NB4 (cell line): Measurements from ENCODE around the gene TBCA.

Source experiments
- DNase-seq: peaks from one replicate; pipeline ENCODE4 v3.0.0; 2010; ENCODE audit warnings: low read depth
- H3K4me3 ChIP-seq: one replicate; pipeline ENCODE4 v1.5.1; 2011; ENCODE audit warnings: mild to moderate bottlenecking, low read depth, low read length, moderate library complexity
- MYC ChIP-seq: IDR thresholded peaks from 2 replicates; pipeline ENCODE4 v1.6.1; 2011; ENCODE audit warnings: low read depth, low read length
- POLR2A ChIP-seq: IDR thresholded peaks from 2 replicates; pipeline ENCODE4 v1.6.1; 2011; ENCODE audit warnings: mild to moderate bottlenecking; ENCODE audit not compliant: insufficient read length; ENCODE audit errors: extremely low read depth
- TF ChIP-seq, protein P1 (sequence below): IDR thresholded peaks from 2 replicates; pipeline ENCODE4 v1.6.1; 2011; ENCODE audit warnings: low read depth, low read length
- TF ChIP-seq, protein P2 (sequence below): IDR thresholded peaks from one replicate; pipeline ENCODE4 v1.5.1; 2012; ENCODE audit warnings: low read depth, low read length

Gene TBCA

DNA sequence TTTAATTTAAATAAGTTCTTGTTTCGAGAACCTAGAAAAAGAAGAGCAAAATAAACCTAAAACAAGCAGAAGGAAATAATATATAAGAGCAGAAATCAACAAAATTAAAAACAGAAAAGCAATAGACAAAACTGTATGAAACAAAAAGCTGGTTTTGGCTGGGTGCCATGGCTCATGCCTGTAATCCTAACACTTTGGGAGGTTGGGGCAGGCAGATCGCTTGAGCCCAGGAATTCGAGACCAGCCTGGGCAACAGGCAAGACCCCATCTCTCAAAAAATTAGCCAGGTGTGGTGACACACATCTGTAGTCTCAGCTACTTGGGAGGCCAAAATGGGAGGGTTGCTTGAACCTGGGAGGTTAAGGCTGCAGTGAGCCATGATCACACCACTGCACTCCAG, 78.4 kb downstream of the TBCA start:
- no peak for DNase-seq
- TF ChIP-seq MYC = no peak
- TF ChIP-seq, protein P1, sequence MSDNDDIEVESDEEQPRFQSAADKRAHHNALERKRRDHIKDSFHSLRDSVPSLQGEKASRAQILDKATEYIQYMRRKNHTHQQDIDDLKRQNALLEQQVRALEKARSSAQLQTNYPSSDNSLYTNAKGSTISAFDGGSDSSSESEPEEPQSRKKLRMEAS = no peak
- TF ChIP-seq, protein P2, sequence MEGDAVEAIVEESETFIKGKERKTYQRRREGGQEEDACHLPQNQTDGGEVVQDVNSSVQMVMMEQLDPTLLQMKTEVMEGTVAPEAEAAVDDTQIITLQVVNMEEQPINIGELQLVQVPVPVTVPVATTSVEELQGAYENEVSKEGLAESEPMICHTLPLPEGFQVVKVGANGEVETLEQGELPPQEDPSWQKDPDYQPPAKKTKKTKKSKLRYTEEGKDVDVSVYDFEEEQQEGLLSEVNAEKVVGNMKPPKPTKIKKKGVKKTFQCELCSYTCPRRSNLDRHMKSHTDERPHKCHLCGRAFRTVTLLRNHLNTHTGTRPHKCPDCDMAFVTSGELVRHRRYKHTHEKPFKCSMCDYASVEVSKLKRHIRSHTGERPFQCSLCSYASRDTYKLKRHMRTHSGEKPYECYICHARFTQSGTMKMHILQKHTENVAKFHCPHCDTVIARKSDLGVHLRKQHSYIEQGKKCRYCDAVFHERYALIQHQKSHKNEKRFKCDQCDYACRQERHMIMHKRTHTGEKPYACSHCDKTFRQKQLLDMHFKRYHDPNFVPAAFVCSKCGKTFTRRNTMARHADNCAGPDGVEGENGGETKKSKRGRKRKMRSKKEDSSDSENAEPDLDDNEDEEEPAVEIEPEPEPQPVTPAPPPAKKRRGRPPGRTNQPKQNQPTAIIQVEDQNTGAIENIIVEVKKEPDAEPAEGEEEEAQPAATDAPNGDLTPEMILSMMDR = no peak
- no peak for TF ChIP-seq POLR2A
- H3K4me3 ChIP-seq = no peak overlapping the region

DNA sequence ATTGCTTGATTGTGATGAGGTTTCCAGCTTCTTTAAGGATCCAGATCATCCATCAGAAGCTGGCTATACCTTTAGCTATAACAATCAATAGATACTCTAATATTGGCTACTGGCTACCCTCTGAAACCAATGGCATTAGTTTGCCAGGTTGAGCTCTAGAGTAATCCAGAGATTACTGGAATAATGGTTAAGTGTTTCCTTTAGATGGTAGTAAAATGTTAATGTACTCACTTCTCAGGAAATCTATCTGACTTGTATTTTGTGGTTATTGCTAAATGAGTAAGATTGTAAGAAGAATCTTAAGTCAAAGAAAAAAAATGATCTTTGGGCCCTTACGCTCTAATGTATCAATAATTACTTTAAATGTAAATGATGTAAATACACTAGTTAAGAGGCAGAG, 80.0 kb downstream of the TBCA start:
- TF ChIP-seq, protein P1 = no peak
- TF ChIP-seq MYC (no peak), POLR2A (no peak)
- TF ChIP-seq, protein P2 = no peak
- DNase-seq = no peak
- H3K4me3 ChIP-seq = no peak overlapping the region

DNA sequence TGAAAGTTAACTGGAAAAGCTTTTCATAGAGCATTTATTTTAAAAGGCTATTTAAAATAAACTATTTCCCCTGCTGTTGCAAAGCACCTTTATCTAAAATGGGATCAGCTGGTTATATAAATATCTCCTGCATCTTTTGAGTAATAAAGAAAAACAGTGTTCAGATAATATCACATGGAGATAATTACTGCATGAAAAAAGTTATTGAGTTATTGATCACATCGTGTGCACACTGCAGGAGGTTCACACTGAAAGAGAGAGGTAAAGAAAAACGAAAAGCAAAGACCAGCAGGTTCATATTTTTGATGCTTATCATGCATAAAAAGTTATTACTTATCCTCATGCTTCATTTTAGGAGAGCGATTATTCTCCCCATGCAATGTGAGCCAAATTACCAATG, 82.2 kb downstream of the TBCA start:
- DNase-seq = no peak
- H3K4me3 ChIP-seq = no peak overlapping the region
- TF ChIP-seq MYC (no peak), POLR2A (no peak)
- TF ChIP-seq, protein P2 = no peak
- TF ChIP-seq, protein P1 = no peak

- no peak for DNase-seq
- H3K4me3 ChIP-seq = no peak overlapping the region
- TF ChIP-seq, protein P2 = no peak
- TF ChIP-seq MYC (no peak), POLR2A (no peak)
- TF ChIP-seq, protein P1 = no peak
Observed at GRCh38 chr5:77683171-77683732, 92.9 kb downstream of the TBCA start.

DNA sequence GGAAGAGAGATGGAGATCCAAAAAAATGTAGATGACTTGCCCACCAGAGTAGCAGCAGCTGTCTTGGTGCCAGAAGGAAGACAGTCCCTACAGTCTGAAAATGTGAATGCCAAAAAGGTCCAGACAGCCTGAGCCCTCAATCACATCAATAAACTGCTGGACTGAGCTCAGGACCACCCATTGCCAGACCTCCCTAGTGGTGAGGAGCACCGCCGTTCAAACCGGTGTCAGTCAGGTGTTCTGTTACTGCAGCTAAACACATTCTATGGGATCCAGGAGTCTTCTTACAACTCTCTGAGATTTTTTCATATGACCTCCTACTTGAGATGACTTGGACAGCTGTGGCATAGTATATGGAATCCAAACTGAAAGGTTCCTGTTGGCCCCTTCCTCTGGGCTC, 105.6 kb downstream of the TBCA start:
- DNase-seq = no peak
- H3K4me3 ChIP-seq = no peak overlapping the region
- TF ChIP-seq, protein P1 = no peak
- TF ChIP-seq POLR2A (no peak), MYC (no peak)
- TF ChIP-seq, protein P2 = no peak

DNA sequence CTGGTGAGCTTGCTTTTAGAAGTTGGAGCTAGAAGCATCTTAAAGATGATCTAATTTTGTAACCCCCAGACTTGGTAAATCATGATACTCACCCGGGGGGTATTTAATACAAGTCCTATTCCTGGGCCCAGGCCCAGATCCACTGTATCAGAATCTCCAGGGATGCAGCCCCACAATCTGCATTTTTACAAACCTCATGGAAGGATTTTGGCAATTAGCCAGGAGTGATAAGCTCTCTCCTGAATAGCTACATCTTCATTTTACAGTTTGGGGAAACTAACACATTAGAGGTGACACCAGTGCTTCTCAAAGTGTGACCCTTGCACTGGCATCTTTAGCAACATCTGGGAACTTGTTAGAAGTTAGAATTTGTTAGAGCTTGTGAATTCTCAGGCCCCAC, 106.5 kb downstream of the TBCA start:
- DNase-seq = no peak
- TF ChIP-seq, protein P1 = no peak
- TF ChIP-seq MYC (no peak), POLR2A (no peak)
- TF ChIP-seq, protein P2 = no peak
- no peak overlapping the region for H3K4me3 ChIP-seq
